Natural killer cell (primary cell): Measurements from ENCODE around the gene UPK3B. TPM values are rescaled to one million over a fixed set of nuclear protein-coding genes. Genes with fewer than 3 reads are reported as not detected.
A peak's percentile ranks its signal among the peaks of the same experiment; 100 is the strongest.
"Not testable (repeated sequence)": the region's sequence is repeated elsewhere in the genome, so short reads cannot be mapped to it uniquely, and the experiment has no call there.

Experiments
- ATAC-seq, 3 donors: fragments of 150-1000 bp in 2 of 3; fragments of 200-7000 bp in 1 of 3; cut with Tn5 transposase; 1 replicate in 1 of 3; 2 replicates in 2 of 3; pipeline ENCODE4 v1.10.0; 2021; ENCODE audit warnings: mild to moderate bottlenecking in 2 of 3, moderate library complexity in 2 of 3
- DNase-seq, 2 donors: peaks; one replicate each; pipeline versions ENCODE4 v3.0.0 to v3.0.0-alpha.2; 2013 to 2021; ENCODE audit warnings: mixed read lengths in 1 of 2
- H3K27ac ChIP-seq: one replicate; pipeline ENCODE4 v1.5.1; 2013; ENCODE audit warnings: mild to moderate bottlenecking, low read length
- H3K27me3 ChIP-seq: one replicate; pipeline ENCODE4 v1.6.1; 2013; ENCODE audit warnings: low read length; ENCODE audit not compliant: control insufficient read depth, insufficient read depth
- H3K36me3 ChIP-seq: one replicate; pipeline ENCODE4 v1.6.1; 2013; ENCODE audit warnings: low read length; ENCODE audit not compliant: control insufficient read depth, insufficient read depth
- H3K4me1 ChIP-seq: one replicate; pipeline ENCODE4 v1.6.1; 2013; ENCODE audit warnings: low read length; ENCODE audit not compliant: control insufficient read depth, insufficient read depth
- H3K4me3 ChIP-seq: one replicate; pipeline ENCODE4 v1.5.1; 2013; ENCODE audit warnings: low read length
- H3K9me3 ChIP-seq: one replicate; pipeline ENCODE4 v1.6.1; 2013; ENCODE audit warnings: low read length; ENCODE audit not compliant: control insufficient read depth, insufficient read depth
- H3K27ac Mint-ChIP-seq, 2 donors: one replicate each; pipeline ENCODE4 v1.8.0; 2022; ENCODE audit warnings: mild to moderate bottlenecking in 2 of 2, mixed read lengths in 2 of 2, moderate library complexity in 1 of 2
- H3K27me3 Mint-ChIP-seq, 2 donors: one replicate each; pipeline ENCODE4 v1.8.0; 2022; ENCODE audit warnings: low read depth in 2 of 2, mixed read lengths in 2 of 2
- H3K36me3 Mint-ChIP-seq: one replicate; pipeline ENCODE4 v1.8.0; 2022; ENCODE audit warnings: mixed read lengths
- H3K4me1 Mint-ChIP-seq, 2 donors: one replicate each; pipeline ENCODE4 v1.8.0; 2022; ENCODE audit warnings: mixed read lengths in 2 of 2
- H3K4me3 Mint-ChIP-seq: one replicate; pipeline ENCODE4 v1.8.0; 2022; ENCODE audit warnings: mild to moderate bottlenecking, moderate library complexity, mixed read lengths
- H3K9me3 Mint-ChIP-seq, 2 donors: one replicate each; pipeline ENCODE4 v1.8.0; 2022; ENCODE audit warnings: mixed read lengths in 2 of 2
- WGBS: methylation state at CpG from one replicate; pipeline ENCODE4 v1.1.7; 2013; ENCODE audit warnings: missing lambda C conversion rate; ENCODE audit not compliant: insufficient coverage; 5-methylcytosine and 5-hydroxymethylcytosine counted together
- intact Hi-C: fragments of 100-400 bp; cut with micrococcal nuclease; formaldehyde crosslinking; loops from one replicate; pipeline ENCODE4 v1.14.2; 2022
- total RNA-seq, 4 donors: library from RNA; stranded (reverse); fragments of 120-200 nt in 1 of 4; gene quantifications; one replicate each; pipeline versions ENCODE4 v1.2.3 to v1.2.4, GENCODE V29; 2013 to 2022
- TF ChIP-seq, protein P1 (sequence below): fragments of 200-600 bp; IDR thresholded peaks from one replicate; pipeline ENCODE4 v1.8.0; 2022; ENCODE audit warnings: antibody characterized with exemption

The UPK3B gene
- total RNA-seq, 3 donors from 2014 or later (not counting 1 experiment from before 2014, with no cell fraction given), result 3.3 to 5.3 (median 3.3) TPM

DNA sequence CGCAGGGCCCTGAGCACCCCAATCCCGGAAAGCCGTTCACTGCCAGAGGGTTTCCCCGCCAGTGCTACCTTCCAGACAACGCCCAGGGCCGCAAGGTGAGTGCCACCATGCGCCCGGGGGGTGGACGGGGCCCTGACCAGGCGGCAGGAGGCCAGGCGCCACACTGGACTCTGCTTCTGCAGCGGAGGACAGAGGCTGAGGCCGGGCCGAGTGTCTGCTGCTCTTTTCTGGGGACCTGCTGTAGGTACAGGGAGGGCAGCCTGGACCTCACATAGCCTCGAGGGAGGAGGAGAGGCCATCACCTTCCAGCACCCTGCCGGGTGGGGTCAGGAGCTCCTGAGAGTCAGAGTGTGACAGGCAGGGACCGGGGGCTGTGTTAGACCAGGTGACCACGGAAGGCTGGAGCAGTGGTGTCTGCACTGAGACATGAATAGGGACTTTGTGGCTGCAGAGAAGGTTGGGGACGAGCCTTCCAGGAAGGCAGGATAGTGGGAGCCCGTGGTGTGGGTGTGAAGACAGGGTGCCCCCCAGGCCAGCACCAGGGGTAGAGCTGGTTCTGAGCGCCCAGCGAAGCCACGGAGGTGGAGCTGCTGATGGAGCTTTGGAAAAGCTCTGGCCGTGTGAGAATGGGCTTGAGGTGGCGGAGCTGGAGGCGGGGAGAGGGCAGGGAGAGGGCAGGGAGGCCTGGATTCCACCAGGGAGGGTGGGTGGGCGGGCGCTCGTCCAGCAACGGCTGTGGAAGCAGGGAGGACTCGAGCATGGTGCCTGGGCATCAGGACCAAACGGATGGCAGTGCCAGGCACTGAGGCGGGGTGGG is 5.8 kb upstream of the UPK3B start:
- not testable (repeated sequence) for H3K4me3 Mint-ChIP-seq
- 93% methylated on average over 19 of the region's 33 CpGs for WGBS

DNA sequence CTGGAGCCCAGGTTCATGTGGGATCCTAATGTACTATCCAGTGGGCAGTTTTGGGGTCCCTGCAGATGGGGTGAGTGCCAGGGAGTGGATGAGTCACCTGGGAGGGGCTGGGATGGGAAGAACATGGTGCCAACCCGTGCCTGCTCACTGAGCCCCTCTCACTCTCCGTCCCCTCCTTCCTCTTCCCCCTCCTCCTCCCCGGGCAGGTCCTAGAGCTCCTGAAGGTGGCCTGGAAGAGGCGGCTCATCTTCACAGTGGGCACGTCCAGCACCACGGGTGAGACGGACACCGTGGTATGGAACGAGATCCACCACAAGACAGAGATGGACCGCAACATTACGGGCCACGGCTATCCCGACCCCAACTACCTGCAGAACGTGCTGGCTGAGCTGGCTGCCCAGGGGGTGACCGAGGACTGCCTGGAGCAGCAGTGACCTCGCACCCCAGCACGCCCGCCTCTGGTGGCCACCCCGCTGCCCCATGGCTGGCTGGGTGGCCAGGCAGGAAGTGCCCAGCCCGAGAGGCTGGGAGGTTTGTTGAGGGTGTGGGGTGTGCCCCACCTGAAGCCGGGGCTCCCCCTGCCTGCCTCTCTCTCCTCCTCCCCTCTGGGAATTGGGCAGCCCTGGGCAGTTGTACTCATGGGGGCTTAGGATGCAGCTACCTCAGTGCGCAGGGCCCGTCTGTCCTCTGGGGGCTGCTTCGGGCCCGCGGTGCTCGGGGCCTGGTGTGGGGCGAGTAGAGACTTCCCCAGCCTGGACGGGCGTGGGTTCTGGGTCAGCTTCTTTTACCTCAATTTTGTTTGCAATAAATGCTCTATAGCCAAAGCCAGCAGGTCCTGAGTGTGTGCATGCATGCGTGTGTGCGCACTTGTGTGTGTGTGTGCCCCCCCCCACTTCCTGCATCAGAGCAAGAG is 4.9 kb upstream of the UPK3B start:
- Histone ChIP-seq H3K27me3 (no peaks in the 10 kb centered on the region), H3K4me3 (no peak overlapping the region), H3K27ac (no peak overlapping the region), H3K4me1 (no peaks in the 10 kb centered on the region), H3K9me3 (no peaks in the 10 kb centered on the region), H3K36me3 (peaks cover 6% of the 10 kb centered on the region)
- no peak for DNase-seq
- ATAC-seq, result no peak
- Mint-ChIP-seq H3K9me3 (no peaks in the 10 kb centered on the region), H3K27me3 (no peaks in the 10 kb centered on the region), H3K4me3 (no peak overlapping the region), H3K4me1 (no peaks in the 10 kb centered on the region), H3K36me3 (no peaks in the 10 kb centered on the region), H3K27ac (no peak overlapping the region)
- 94% methylated on average over 31 of the region's 32 CpGs for WGBS
- intact Hi-C loops, result loop anchor here (10.0 kb wide), 1 partner anchor 489 kb away; no protein-coding TSS in a partner anchor
- TF ChIP-seq, protein P1, sequence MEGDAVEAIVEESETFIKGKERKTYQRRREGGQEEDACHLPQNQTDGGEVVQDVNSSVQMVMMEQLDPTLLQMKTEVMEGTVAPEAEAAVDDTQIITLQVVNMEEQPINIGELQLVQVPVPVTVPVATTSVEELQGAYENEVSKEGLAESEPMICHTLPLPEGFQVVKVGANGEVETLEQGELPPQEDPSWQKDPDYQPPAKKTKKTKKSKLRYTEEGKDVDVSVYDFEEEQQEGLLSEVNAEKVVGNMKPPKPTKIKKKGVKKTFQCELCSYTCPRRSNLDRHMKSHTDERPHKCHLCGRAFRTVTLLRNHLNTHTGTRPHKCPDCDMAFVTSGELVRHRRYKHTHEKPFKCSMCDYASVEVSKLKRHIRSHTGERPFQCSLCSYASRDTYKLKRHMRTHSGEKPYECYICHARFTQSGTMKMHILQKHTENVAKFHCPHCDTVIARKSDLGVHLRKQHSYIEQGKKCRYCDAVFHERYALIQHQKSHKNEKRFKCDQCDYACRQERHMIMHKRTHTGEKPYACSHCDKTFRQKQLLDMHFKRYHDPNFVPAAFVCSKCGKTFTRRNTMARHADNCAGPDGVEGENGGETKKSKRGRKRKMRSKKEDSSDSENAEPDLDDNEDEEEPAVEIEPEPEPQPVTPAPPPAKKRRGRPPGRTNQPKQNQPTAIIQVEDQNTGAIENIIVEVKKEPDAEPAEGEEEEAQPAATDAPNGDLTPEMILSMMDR, result no peak

More for the DNA sequence above, 5.8 kb upstream of the UPK3B start:
- not testable (repeated sequence) for H3K9me3 ChIP-seq, H3K4me3 ChIP-seq, DNase-seq, H3K4me1 ChIP-seq, H3K27me3 ChIP-seq, H3K9me3 Mint-ChIP-seq, ATAC-seq, H3K36me3 Mint-ChIP-seq, H3K27ac ChIP-seq, H3K36me3 ChIP-seq, H3K27me3 Mint-ChIP-seq, H3K4me1 Mint-ChIP-seq, H3K27ac Mint-ChIP-seq
- intact Hi-C loops, result loop anchor here (10.0 kb wide), 1 partner anchor 490 kb away; no protein-coding TSS in a partner anchor

DNA sequence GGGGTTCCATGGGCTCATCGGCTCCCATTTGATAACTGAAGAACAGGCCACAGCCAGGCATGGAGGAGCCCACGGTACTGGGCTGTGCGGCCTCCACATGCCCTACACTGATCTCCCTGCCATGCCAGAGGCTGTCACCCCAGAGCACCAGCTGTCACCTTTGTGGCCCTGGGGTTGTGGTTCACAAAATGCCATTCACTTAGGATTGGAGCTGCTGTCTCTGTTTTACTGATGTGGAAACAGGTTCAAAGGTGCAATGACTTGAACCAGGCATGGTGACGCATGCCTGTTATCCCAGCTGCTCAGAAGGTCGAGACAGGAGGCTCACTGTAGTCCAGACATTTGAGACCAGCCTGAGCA is 4.3 kb upstream of the UPK3B start:
- no peaks in the 10 kb centered on the region for H3K36me3 Mint-ChIP-seq
- DNase-seq, result peak in 1 of 2 donors; percentile 0
- H3K4me1 ChIP-seq, result no peaks in the 10 kb centered on the region
- H3K9me3 Mint-ChIP-seq, result no peaks in the 10 kb centered on the region
- no peak overlapping the region for H3K4me3 ChIP-seq
- intact Hi-C loops, result loop anchor here (10.0 kb wide), 1 partner anchor 489 kb away; no protein-coding TSS in a partner anchor
- no peaks in the 10 kb centered on the region for H3K4me1 Mint-ChIP-seq
- no peak overlapping the region for H3K27ac ChIP-seq
- peaks cover 6% of the 10 kb centered on the region for H3K36me3 ChIP-seq
- no peaks in the 10 kb centered on the region for H3K27me3 ChIP-seq
- H3K27ac Mint-ChIP-seq, result no peak overlapping the region
- no peaks in the 10 kb centered on the region for H3K9me3 ChIP-seq
- TF ChIP-seq, protein P1, result no peak
- H3K4me3 Mint-ChIP-seq, result no peak overlapping the region
- no peaks in the 10 kb centered on the region for H3K27me3 Mint-ChIP-seq
- ATAC-seq, result no peak
- 85% methylated on average over 5 of the region's 5 CpGs for WGBS

DNA sequence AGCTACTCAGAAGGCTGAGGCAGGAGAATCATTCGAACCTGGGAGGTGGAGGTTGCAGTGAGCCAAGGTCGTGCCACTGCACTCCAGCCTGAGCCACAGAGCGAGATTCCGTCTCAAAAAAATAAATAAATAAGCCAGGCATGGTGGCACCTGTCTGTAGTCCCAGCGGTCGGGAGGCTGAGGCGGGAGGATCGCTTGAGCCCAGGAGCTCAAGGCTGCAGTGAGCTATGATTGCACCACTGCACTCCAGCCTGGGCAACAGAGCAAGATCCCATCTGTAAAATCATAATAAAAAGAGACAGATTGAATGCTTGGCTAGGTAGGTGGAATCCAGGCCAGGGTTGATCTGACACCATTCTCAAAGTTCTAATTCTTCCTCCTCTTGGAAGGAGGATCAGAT is 3.7 kb upstream of the UPK3B start:
- WGBS, result 99% methylated on average over 8 of the region's 8 CpGs
- intact Hi-C loops, result loop anchor here (10.0 kb wide), 1 partner anchor 488 kb away; no protein-coding TSS in a partner anchor
- not testable (repeated sequence) for H3K36me3 ChIP-seq, H3K27ac ChIP-seq, ATAC-seq, H3K4me1 Mint-ChIP-seq, H3K9me3 ChIP-seq, H3K4me1 ChIP-seq, H3K27me3 Mint-ChIP-seq, H3K4me3 Mint-ChIP-seq, H3K27me3 ChIP-seq, H3K4me3 ChIP-seq, H3K9me3 Mint-ChIP-seq, DNase-seq, H3K27ac Mint-ChIP-seq, H3K36me3 Mint-ChIP-seq
